NCI-H2196 treated with DMSO at 0.1 percent for 48 hours (cell line): ENCODE data around the gene LRRFIP1.

Experiments
- DNase-seq: peaks from one replicate; lab custom pipeline; 2025; ENCODE audit not compliant: unreplicated experiment; lab: John Stamatoyannopoulos, UW

Gene LRRFIP1

DNA sequence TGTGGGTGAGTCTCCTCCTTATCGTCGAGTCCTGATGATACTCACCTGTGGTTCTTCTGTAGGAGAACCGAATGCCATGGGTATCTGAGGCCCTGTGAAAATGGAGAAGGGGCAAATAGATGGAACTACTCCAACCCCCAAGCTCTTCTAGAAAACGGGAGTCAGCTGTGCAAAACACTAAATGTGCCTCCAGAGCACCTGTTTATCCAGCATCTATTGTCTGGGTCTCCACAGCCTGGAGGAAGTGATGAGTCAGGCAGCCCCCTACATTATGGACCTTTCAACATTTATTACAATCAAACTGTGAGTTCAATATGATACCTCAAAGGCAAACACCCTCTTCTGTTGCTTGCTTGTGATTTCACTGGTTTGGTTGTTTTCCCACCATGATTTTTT is 9.8 kb upstream of the LRRFIP1 start:
- no peak for DNase-seq

- no peak for DNase-seq
Observed at GRCh38 chr2:237618449-237618848, 8.9 kb upstream of the LRRFIP1 start.

- no peak for DNase-seq
Observed at GRCh38 chr2:237623428-237624403, 3.7 kb upstream of the LRRFIP1 start.

- no peak for DNase-seq
Observed at GRCh38 chr2:237624565-237624964, 2.8 kb upstream of the LRRFIP1 start.

- DNase-seq = no peak
Observed at GRCh38 chr2:237625216-237625705, 2.1 kb upstream of the LRRFIP1 start.

DNA sequence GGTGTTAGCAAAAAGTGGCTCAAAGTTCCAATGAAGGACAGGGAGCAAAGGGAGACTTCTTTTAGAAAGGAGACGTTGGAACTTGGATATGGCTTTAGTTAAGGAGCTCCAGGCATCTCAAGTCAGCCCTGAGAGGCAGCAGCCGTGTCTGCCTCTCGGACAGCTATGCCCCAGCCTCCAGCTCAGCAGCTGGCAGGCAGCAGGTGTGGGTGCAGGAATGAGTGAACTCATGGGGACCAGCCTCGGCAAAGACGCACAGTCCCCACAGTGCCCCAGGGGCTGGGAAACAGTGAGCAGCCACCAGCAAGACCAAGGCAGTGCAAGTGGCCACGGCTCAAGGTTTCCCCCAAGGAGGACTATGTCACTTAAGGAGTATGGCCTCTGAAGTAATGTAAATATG is 1.6 kb upstream of the LRRFIP1 start:
- DNase-seq = no peak

DNA sequence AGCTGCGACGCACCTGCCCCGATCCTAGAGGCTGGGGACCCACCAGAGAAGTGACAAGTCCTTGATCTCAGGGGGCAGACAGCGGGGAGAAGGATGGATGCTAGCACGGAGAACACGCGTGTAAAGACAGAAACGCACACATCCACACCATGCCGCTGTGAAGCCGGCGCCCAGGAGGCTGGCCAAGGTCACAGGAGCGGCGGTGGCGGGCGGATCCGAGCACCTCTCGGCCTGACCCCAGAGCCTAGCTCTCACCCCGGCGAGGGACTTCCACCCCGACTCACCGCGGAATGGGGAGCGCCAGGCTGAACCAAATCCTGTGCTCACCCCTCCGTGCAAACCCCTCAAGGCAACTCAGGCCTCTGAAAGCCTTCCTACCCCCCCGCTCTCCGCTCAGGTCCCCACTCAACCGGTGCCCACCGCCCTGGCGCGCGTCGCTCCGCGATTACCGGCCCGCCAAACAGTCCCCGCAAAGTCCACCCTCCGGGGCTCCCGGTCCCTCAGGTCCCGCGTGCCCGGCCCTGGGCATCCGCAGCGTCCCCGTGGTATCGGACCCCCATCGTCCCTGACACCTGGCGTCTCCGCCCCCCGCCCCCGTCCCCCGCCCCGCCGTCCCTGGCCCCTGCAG is 460 bp upstream of the LRRFIP1 start:
- DNase-seq = no peak

- DNase-seq = no peak
Observed at GRCh38 chr2:237628247-237629187, 1.1 kb downstream of the LRRFIP1 start.

DNA sequence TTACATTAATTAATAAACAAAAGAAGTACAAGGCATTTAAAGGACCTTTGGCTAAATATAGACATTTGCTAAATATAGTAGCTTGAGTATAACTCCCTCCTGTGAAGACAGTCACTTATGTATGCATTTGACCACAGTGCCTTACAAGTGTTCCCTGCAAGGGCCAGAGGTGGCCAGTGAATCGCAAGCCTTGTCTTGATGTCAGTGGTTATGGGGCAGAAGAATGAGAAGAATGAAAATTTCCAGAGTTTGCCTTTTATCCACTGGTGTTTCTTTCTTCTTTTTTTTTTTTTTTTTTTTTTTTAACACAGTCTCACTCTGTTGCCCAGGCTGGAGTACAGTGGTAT is 1.8 kb downstream of the LRRFIP1 start:
- DNase-seq = no peak

- no peak for DNase-seq
Observed at GRCh38 chr2:237629739-237630138, 2.4 kb downstream of the LRRFIP1 start.

- DNase-seq = no peak
Observed at GRCh38 chr2:237630216-237631000, 3.0 kb downstream of the LRRFIP1 start.

- DNase-seq = no peak
Observed at GRCh38 chr2:237631007-237631785, 3.8 kb downstream of the LRRFIP1 start.

DNA sequence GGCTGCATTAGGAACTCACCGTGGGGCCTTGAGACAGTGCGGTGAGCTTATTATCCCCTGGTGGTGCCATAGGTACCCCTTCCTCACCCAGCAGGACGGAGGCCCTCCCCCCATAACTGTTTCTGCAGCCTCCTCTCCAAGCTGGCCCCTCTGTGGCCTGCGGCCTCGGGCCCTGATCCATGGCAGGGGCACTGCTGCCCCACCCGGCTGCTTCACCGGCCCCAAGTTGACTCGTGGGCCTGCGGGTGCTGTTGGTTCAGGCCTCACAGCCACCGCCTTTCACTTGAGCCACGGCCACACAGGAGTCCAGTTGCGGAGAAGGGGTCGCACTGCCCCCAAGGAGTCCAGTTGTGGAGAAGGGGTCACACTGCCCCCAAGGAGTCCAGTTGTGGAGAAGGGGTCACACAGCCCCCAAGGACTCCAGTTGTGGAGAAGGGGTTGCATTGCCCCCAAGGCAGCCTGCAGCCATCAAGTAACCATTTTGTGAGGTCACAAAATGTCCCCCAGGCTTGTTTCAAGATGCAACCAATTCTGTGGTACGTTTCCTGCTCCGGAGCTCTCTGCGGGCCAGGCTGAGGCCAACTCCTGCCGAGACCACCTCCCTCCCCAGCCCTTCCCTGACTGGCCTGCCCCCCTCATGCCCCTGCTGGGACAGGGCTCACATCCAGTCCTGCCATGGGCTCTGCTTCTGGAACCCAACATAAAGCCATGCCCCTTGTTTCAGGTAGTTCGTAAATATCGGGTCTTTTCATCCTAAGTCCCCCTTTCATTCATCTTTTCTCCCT is 4.6 kb downstream of the LRRFIP1 start:
- no peak for DNase-seq

DNA sequence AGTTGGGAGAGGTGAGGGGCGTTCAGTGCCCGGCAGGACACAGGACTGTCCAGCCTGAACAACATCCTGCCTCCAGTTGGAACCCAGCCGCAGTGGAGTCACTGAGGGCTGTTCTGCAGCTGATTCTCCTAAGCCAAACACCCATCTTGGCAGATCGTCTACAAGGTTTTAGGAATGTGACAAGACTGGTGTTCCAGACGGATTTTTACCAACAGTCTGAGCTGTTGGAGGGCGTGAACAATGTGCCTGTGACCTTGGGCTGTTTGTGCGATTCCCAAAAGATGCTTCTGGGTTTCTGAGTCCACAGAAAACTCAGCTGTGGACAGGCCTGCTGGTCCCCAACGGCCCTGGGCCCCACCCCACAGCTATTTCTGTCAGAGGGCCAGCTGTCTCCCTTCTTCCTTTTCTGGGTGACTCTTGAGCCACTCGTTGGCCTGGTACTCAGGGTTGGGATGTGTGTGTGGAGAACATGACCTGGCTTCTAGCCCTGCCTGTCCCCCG is 5.7 kb downstream of the LRRFIP1 start:
- no peak for DNase-seq

DNA sequence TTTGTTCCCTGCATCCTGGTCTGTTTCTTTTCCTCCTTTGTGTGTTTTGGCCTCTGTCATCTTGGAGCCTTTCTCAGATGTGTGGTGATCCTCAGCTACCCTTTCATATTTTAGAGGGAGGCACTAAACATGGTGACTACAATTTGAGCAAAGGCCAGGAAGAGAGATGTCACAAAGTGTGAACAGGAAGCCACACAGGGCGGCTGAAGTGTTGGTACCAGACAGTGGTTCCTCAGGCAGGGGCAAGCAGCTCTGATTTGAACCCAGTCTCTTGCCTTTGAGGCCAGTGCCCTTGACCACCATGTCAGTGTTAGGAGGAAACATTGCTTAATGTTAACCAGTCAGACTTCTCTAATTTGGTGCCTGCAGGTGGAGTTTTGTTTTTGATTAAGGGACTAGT is 9.2 kb downstream of the LRRFIP1 start:
- no peak for DNase-seq

DNA sequence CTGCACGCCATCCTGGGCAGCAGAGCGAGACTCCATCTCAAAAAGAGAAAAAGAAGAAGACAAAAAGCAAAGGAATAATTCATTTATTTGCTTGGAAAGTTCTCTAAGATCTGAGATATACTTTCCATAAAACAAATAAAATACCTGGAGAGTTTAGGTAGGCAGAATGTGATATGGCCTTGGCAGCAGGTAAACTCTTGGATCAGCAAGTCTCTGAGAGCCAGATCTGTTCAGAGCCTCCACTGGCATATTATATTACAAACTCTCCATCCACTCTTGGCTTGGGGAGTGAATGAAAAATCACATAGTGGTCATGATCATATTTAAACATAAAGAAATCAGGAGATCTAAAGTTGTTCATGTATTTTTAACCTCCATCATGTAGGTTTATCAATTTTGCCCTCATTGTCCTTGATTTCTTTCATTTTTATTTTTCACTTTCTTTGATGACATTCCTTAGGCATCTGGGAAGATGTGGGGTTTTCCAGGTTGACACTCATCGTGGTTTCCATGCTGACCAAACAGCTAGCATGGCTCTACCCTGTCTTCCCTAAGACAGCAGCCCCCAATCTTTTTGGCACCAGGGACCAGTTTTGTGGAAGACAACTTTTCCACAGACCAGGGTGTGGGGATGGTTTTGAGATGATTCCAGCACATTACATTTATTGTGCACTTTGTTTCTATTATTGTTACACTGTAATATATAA is 10.2 kb downstream of the LRRFIP1 start:
- no peak for DNase-seq

GRCh38 chr2:237638176-237638575 is 10.8 kb downstream of the LRRFIP1 start:
- DNase-seq = no peak
